Vein endothelial cell (primary cell): ENCODE results near the gene EIF1B. TPM values are rescaled to one million over a fixed set of nuclear protein-coding genes. Genes with fewer than 3 reads are reported as not detected.

Source experiments
- total RNA-seq: library from RNA; depleted of rRNA; stranded (reverse); fragments of >200 nt; gene quantifications from 2 replicates; pipeline ENCODE4 v1.2.3, GENCODE V29; 2012

EIF1B gene
- 19.6 and 20.1 TPM in 2 replicates for total RNA-seq

GRCh38 chr3:40309418-40309924 lies at the start of gene EIF1B:
Gene EIF1B (plus strand): TSS chr3:40309707. CDS start chr3:40309942, 235 bp downstream.

Other genes with a start within 250 kb of the EIF1B start
- gene ENTPD3, start 77.5 kb downstream of the EIF1B start, total RNA-seq: under 0.01 TPM in 1 of 2 replicates, not detected in the other
- gene RPL14, start 147.6 kb downstream of the EIF1B start, total RNA-seq: 366 and 430 TPM in 2 replicates
- gene ZNF619, start 167.4 kb downstream of the EIF1B start, total RNA-seq: 6.9 and 7.0 TPM in 2 replicates
- 3.6 and 5.7 TPM in 2 replicates for gene ZNF620, start 196.3 kb downstream of the EIF1B start, total RNA-seq
- gene ZNF621, start 215.3 kb downstream of the EIF1B start, total RNA-seq: 14.4 and 16.7 TPM in 2 replicates